ENCODE measurements around the gene NHERF1.

Gene NHERF1

GRCh38 chr17:74744349-74744713 lies 4.1 kb upstream of the NHERF1 start:
- TF ChIP-seq CREB1 (IDR thresholded peaks at IDR 0.05; ENCODE audit: low read depth) (no peak), YY1 (IDR thresholded peaks at IDR 0.05; ENCODE audit: low read depth) (no peak), EGR1 (IDR thresholded peaks at IDR 0.05) (no peak), TCF12 (IDR thresholded peaks at IDR 0.05; ENCODE audit: low read depth) (no peak), NFIC (IDR thresholded peaks at IDR 0.05) (no peak)
- TF ChIP-seq, protein P1, sequence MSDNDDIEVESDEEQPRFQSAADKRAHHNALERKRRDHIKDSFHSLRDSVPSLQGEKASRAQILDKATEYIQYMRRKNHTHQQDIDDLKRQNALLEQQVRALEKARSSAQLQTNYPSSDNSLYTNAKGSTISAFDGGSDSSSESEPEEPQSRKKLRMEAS (IDR thresholded peaks at IDR 0.05) = no peak

DNA sequence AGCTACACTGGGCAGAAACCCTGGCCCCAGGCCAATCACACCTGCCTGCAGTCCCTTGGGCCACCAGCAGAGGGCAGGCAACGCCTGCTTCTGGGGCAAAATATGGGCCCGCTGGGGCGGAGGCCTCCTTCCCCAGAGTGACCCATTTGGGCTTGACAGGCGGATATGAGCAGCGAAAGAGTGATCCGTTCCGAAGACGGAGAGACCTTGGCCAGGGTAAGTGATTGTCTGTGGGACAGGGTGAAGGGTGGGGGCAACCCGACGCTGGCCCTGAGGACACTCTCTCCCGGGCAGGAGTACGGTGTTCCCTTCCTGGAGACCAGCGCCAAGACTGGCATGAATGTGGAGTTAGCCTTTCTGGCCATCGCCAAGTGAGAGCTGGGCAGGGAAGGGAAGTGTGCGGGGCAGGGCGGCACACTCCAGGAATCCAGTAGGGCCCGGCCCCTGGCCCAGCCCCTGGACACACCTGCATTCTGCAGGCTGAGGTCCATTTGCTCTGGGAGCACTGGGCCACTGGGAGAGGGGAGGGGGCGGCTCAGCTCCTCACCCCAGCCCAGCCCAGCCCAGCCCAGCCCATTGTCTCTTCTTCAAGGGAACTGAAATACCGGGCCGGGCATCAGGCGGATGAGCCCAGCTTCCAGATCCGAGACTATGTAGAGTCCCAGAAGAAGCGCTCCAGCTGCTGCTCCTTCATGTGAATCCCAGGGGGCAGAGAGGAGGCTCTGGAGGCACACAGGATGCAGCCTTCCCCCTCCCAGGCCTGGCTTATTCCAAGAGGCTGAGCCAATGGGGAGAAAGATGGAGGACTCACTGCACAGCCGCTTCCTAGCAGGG lies 3.5 kb upstream of the NHERF1 start:
- TF ChIP-seq TAF1 (IDR thresholded peaks at IDR 0.05; ENCODE audit: low read depth) = no peak
- TF ChIP-seq, protein P1 (IDR thresholded peaks at IDR 0.05) = peak; percentile 69
- TF ChIP-seq ZBTB7A (IDR thresholded peaks at IDR 0.05; ENCODE audit: low read depth) = peak; percentile 60; the same call in 1 of the 2 replicates
- peak; percentile 99 for TF ChIP-seq NFIC (IDR thresholded peaks at IDR 0.05)
- TF ChIP-seq TEAD4 (IDR thresholded peaks at IDR 0.05) = 0 out of 2 replicates have a peak, but pooled peaks have one; percentile 6
- no peak for TF ChIP-seq CREB1 (IDR thresholded peaks at IDR 0.05; ENCODE audit: low read depth)
- peak; percentile 58; the same call in 1 of the 2 replicates for TF ChIP-seq TCF12 (IDR thresholded peaks at IDR 0.05; ENCODE audit: low read depth)
- TF ChIP-seq FOXM1 (IDR thresholded peaks at IDR 0.05; ENCODE audit: borderline replicate concordance, low read depth) = peak; percentile 21; the same call in 1 of the 2 replicates
- peak; percentile 100 for TF ChIP-seq RAD21 (IDR thresholded peaks at IDR 0.05; ENCODE audit: low read depth)

GRCh38 chr17:74745548-74746177 lies 2.8 kb upstream of the NHERF1 start:
- TF ChIP-seq CEBPB (IDR thresholded peaks at IDR 0.05) = no peak

GRCh38 chr17:74746376-74746775 lies 2.1 kb upstream of the NHERF1 start:
- no peak for TF ChIP-seq YY1 (IDR thresholded peaks at IDR 0.05; ENCODE audit: low read depth)

DNA sequence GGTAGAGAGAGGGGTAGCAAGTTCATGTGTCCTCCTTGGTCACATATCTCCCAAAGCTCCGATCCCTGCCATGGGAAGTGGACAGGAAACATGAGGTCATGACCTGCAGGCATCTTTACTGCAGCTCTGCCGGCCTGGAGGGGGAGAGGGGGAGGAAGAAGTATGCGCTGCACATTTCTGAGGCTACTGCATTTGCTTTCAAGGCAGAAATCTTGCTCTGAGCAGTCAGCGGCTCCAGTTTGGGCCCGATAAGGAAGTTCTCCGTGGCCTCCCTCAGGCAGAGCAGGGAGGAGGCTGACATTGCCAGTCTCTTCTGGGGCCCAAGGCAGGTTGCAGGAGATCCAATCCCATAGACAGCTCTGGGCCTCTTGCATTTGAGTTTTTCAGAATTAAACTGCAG lies 1.5 kb upstream of the NHERF1 start:
- TF ChIP-seq CEBPB (IDR thresholded peaks at IDR 0.05) (no peak), CREB1 (IDR thresholded peaks at IDR 0.05; ENCODE audit: low read depth) (no peak), ZBTB7A (IDR thresholded peaks at IDR 0.05; ENCODE audit: low read depth) (no peak), YY1 (IDR thresholded peaks at IDR 0.05; ENCODE audit: low read depth) (no peak), FOXM1 (IDR thresholded peaks at IDR 0.05; ENCODE audit: borderline replicate concordance, low read depth) (no peak), TEAD4 (IDR thresholded peaks at IDR 0.05) (no peak), EP300 (IDR thresholded peaks at IDR 0.05; ENCODE audit: borderline replicate concordance) (no peak), TAF1 (IDR thresholded peaks at IDR 0.05; ENCODE audit: low read depth) (no peak), USF1 (IDR thresholded peaks at IDR 0.05) (no peak), TCF12 (IDR thresholded peaks at IDR 0.05; ENCODE audit: low read depth) (no peak), EGR1 (IDR thresholded peaks at IDR 0.05) (no peak), REST (IDR thresholded peaks at IDR 0.05; ENCODE audit: low read depth) (no peak), RAD21 (IDR thresholded peaks at IDR 0.05; ENCODE audit: low read depth) (no peak), NFIC (IDR thresholded peaks at IDR 0.05) (no peak)
- TF ChIP-seq, protein P1 (IDR thresholded peaks at IDR 0.05) = no peak

- TF ChIP-seq, protein P1 (IDR thresholded peaks at IDR 0.05) = no peak
- 0 out of 2 replicates have a peak, but pooled peaks have one; percentile 18 for TF ChIP-seq TCF12 (IDR thresholded peaks at IDR 0.05; ENCODE audit: low read depth)
- no peak for TF ChIP-seq NFIC (IDR thresholded peaks at IDR 0.05)
Observed at GRCh38 chr17:74748279-74748528, 224 bp upstream of the NHERF1 start.

DNA sequence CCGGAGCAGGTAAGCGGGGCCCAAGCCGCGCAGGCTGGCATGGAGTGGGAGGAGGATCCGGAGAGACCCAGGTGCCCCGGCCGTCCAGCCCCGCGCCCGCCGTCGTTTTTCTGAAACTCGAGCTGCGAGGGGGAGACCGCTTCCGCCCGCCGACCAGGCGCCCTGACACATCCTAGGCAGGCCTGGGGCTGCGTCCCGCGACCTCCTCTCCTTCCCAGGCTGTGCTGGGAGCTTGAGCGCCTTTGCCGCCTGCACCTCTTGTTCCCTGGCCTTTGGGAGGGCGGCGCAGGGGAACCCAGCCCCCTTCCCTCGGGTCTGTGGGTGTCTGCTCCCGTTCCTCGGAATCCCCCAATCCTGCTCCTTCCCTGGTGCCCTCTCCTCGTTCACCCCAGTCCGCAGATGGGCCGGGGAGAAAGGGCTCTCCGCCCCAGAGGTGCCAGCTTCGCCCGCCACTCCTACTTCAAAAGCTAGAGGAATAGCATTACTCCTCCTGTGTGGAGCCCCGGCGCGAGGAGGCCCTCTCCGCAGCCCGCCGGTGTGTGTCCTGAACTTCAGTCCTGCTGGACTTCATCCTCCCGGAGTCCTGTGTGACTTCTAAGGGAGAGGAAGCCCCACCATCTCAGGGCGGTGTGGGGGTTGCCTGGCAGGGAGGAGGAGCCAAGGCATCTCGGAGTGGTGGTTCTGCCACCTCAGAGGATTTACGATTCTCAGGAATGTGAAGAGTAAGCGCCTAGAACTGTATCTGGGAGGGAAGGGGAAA lies 1.0 kb downstream of the NHERF1 start:
- TF ChIP-seq CREB1 (IDR thresholded peaks at IDR 0.05; ENCODE audit: low read depth) (no peak), ZBTB7A (IDR thresholded peaks at IDR 0.05; ENCODE audit: low read depth) (peak; percentile 66; the same call in 1 of the 2 replicates), EGR1 (IDR thresholded peaks at IDR 0.05) (0 out of 2 replicates have a peak, but pooled peaks have one; percentile 6)
- TF ChIP-seq, protein P1 (IDR thresholded peaks at IDR 0.05) = peak; percentile 11; the same call in 1 of the 2 replicates
